SK-N-SH treated with all-trans-retinoic acid at 6 μM for 48 hours (cell line): ENCODE measurements around the gene HNF1A.

Experiments used
- ATAC-seq: fragments of 200-7000 bp; cut with Tn5 transposase; 3 replicates; pipeline ENCODE4 v1.9.1; 2020; ENCODE audit warnings: mild to moderate bottlenecking, moderate library complexity
- ARNTL ChIP-seq: fragments of 450-650 bp; formaldehyde crosslinking; IDR thresholded peaks from 2 replicates; pipeline ENCODE4 v1.5.0; 2020; ENCODE audit warnings: low read depth, mild to moderate bottlenecking, moderate library complexity, borderline replicate concordance
- BACH2 ChIP-seq: fragments of 250-450 bp; sonication (Bioruptor Pico); IDR thresholded peaks from 2 replicates; pipeline ENCODE4 v1.9.0; 2021; ENCODE audit warnings: mild to moderate bottlenecking, borderline replicate concordance
- CREB5 ChIP-seq: fragments of 250-450 bp; sonication (Bioruptor Pico); IDR thresholded peaks from 2 replicates; pipeline ENCODE4 v1.5.1; 2020; ENCODE audit warnings: low read depth, mild to moderate bottlenecking, moderate library complexity
- CSDC2 ChIP-seq: fragments of 250-450 bp; sonication (Bioruptor Pico); IDR thresholded peaks from 2 replicates; pipeline ENCODE4 v1.5.0; 2020; ENCODE audit warnings: mild to moderate bottlenecking, moderate library complexity
- CSRNP3 ChIP-seq: fragments of 250-450 bp; sonication (Bioruptor Pico); IDR thresholded peaks from 2 replicates; pipeline ENCODE4 v1.5.1; 2021; ENCODE audit warnings: mild to moderate bottlenecking, moderate library complexity
- ESRRG ChIP-seq: fragments of 250-450 bp; sonication (Bioruptor Pico); IDR thresholded peaks from 2 replicates; pipeline ENCODE4 v1.6.1; 2021; ENCODE audit warnings: mild to moderate bottlenecking
- GLIS3 ChIP-seq: fragments of 250-450 bp; sonication (Bioruptor Pico); IDR thresholded peaks from 2 replicates; pipeline ENCODE4 v1.5.0; 2020; ENCODE audit warnings: mild to moderate bottlenecking, moderate library complexity
- ISL1 ChIP-seq: fragments of 250-450 bp; sonication (Bioruptor Pico); IDR thresholded peaks from 2 replicates; pipeline ENCODE4 v2.1.2; 2022; ENCODE audit warnings: mild to moderate bottlenecking, moderate library complexity
- POU6F1 ChIP-seq: fragments of 250-450 bp; sonication (Bioruptor Pico); IDR thresholded peaks from 2 replicates; pipeline ENCODE4 v1.8.0; 2021; ENCODE audit warnings: low read depth, mild to moderate bottlenecking, moderate library complexity, borderline replicate concordance
- PPARA ChIP-seq: fragments of 250-450 bp; sonication (Bioruptor Pico); IDR thresholded peaks from 2 replicates; pipeline ENCODE4 v1.5.0; 2020; ENCODE audit warnings: mild to moderate bottlenecking, borderline replicate concordance
- RARB ChIP-seq: fragments of 250-450 bp; sonication (Bioruptor Pico); IDR thresholded peaks from 2 replicates; pipeline ENCODE4 v1.8.0; 2021; ENCODE audit warnings: mild to moderate bottlenecking, moderate library complexity
- SNAI2 ChIP-seq: fragments of 250-450 bp; sonication (Bioruptor Pico); IDR thresholded peaks from 2 replicates; pipeline ENCODE4 v1.5.0; 2020; ENCODE audit warnings: mild to moderate bottlenecking, moderate library complexity
- TCF4 ChIP-seq: fragments of 250-450 bp; sonication (Bioruptor Pico); IDR thresholded peaks from 2 replicates; pipeline ENCODE4 v1.8.0; 2021; ENCODE audit warnings: mild to moderate bottlenecking, moderate library complexity, borderline replicate concordance
- TOX ChIP-seq: fragments of 250-450 bp; sonication (Bioruptor Pico); IDR thresholded peaks from 2 replicates; pipeline ENCODE4 v1.8.0; 2021; ENCODE audit warnings: mild to moderate bottlenecking, moderate library complexity, borderline replicate concordance
- TSHZ2 ChIP-seq: fragments of 250-450 bp; sonication (Bioruptor Pico); IDR thresholded peaks from 2 replicates; pipeline ENCODE4 v1.5.0; 2020; ENCODE audit warnings: mild to moderate bottlenecking, moderate library complexity
- ZC3H10 ChIP-seq: fragments of 250-450 bp; sonication (Bioruptor Pico); IDR thresholded peaks from 2 replicates; pipeline ENCODE4 v1.5.1; 2021; ENCODE audit warnings: mild to moderate bottlenecking, moderate library complexity
- ZFP30 ChIP-seq: fragments of 450-650 bp; formaldehyde crosslinking; IDR thresholded peaks from 2 replicates; pipeline ENCODE4 v1.5.0; 2022; ENCODE audit warnings: mild to moderate bottlenecking, moderate library complexity
- ZNF70 ChIP-seq: fragments of 450-650 bp; formaldehyde crosslinking; IDR thresholded peaks from 2 replicates; pipeline ENCODE4 v1.5.0; 2020; ENCODE audit warnings: mild to moderate bottlenecking, moderate library complexity
- ZNF8 ChIP-seq: fragments of 450-650 bp; formaldehyde crosslinking; IDR thresholded peaks from 2 replicates; pipeline ENCODE4 v1.5.0; 2020; ENCODE audit warnings: mild to moderate bottlenecking, moderate library complexity

HNF1A gene

GRCh38 chr12:120970310-120970709 lies 8.0 kb upstream of the HNF1A start:
- no peak for ATAC-seq
- no peak for TF ChIP-seq TCF4 (CRISPR knock-in tag)
- no peak for TF ChIP-seq CSDC2 (CRISPR knock-in tag)
- no peak for TF ChIP-seq POU6F1 (CRISPR knock-in tag)
- TF ChIP-seq PPARA (CRISPR knock-in tag), result no peak
- TF ChIP-seq ZFP30 (CRISPR knock-in tag), result no peak
- no peak for TF ChIP-seq ISL1 (CRISPR knock-in tag)
- no peak for TF ChIP-seq RARB (CRISPR knock-in tag)
- no peak for TF ChIP-seq ZC3H10 (CRISPR knock-in tag)
- no peak for TF ChIP-seq ESRRG (CRISPR knock-in tag)
- TF ChIP-seq ZNF70 (CRISPR knock-in tag), result no peak
- no peak for TF ChIP-seq ZNF8 (CRISPR knock-in tag)
- no peak for TF ChIP-seq SNAI2 (CRISPR knock-in tag)
- TF ChIP-seq TOX, result no peak
- no peak for TF ChIP-seq CSRNP3 (CRISPR knock-in tag)
- TF ChIP-seq ARNTL (CRISPR knock-in tag), result no peak
- no peak for TF ChIP-seq GLIS3 (CRISPR knock-in tag)
- TF ChIP-seq, all 23 proteins: peak for 0

- ATAC-seq, result peak; percentile 94
Measured at GRCh38 chr12:120971299-120972180, 6.8 kb upstream of the HNF1A start.

GRCh38 chr12:120972870-120973543 lies 5.3 kb upstream of the HNF1A start:
- TF ChIP-seq SNAI2 (CRISPR knock-in tag) (no peak), RARB (CRISPR knock-in tag) (no peak), CSDC2 (CRISPR knock-in tag) (no peak)
- TF ChIP-seq, all 23 proteins: peak for 0
- no peak for ATAC-seq

More at GRCh38 chr12:120971299-120972180, 6.8 kb upstream of the HNF1A start:
- TF ChIP-seq TOX (no peak), CREB5 (no peak), ESRRG (CRISPR knock-in tag) (no peak), ZC3H10 (CRISPR knock-in tag) (no peak), ZNF8 (CRISPR knock-in tag) (no peak), TCF4 (CRISPR knock-in tag) (no peak), GLIS3 (CRISPR knock-in tag) (no peak), POU6F1 (CRISPR knock-in tag) (no peak), ZFP30 (CRISPR knock-in tag) (no peak), BACH2 (CRISPR knock-in tag) (no peak)

GRCh38 chr12:120977531-120978295 lies 630 bp upstream of the HNF1A start:
- ATAC-seq, result no peak
- no peak for TF ChIP-seq TSHZ2
- TF ChIP-seq CSRNP3 (CRISPR knock-in tag), result no peak
- no peak for TF ChIP-seq POU6F1 (CRISPR knock-in tag)
